Measurements from ENCODE around the gene DDC.

- TF ChIP-seq CTCF (IDR thresholded peaks at IDR 0.05) (peak in 1 of 7 experiments; percentile 13), POLR2A (IDR thresholded peaks at IDR 0.05) (peak in 2 of 3 donors; percentile 65 to 69)
Measured at GRCh38 chr7:50449881-50450589, 115.2 kb downstream of the DDC start, which contains the start of gene FIGNL1.
